Activated gamma-delta T cell treated with anti-CD3 and anti-CD28 coated beads, Interleukin-2, amount 50 U/mL, for 16 hours (primary cell): ENCODE results near the gene KLHL18.
"Not testable (repeated sequence)": the region's sequence is repeated elsewhere in the genome, so short reads cannot be mapped to it uniquely, and the experiment has no call there.

Source experiments
- DNase-seq: peaks from one replicate; pipeline ENCODE4 v3.0.0-alpha.2; 2020; ENCODE audit warnings: low read depth

KLHL18 gene

GRCh38 chr3:47274652-47275051, 8.1 kb upstream of the KLHL18 start:
- no peak for DNase-seq

GRCh38 chr3:47276558-47276957, 6.2 kb upstream of the KLHL18 start:
- DNase-seq = no peak

- DNase-seq = no peak
These were observed 2.2 kb upstream of the KLHL18 start for GRCh38 chr3:47280519-47280918.

GRCh38 chr3:47283193-47283537, 421 bp downstream of the KLHL18 start:
- no peak for DNase-seq

- no peak for DNase-seq
These were observed 1.0 kb downstream of the KLHL18 start for GRCh38 chr3:47283591-47284364.

GRCh38 chr3:47288966-47289910, 6.5 kb downstream of the KLHL18 start:
- no peak for DNase-seq

- no peak for DNase-seq
These were observed 8.5 kb downstream of the KLHL18 start for GRCh38 chr3:47291158-47291753.

GRCh38 chr3:47291754-47292420, 9.1 kb downstream of the KLHL18 start:
- DNase-seq = not testable (repeated sequence)

- no peak for DNase-seq
These were observed 11.1 kb downstream of the KLHL18 start for GRCh38 chr3:47293822-47294221.

- DNase-seq = no peak
These were observed 11.6 kb downstream of the KLHL18 start for GRCh38 chr3:47294392-47294791.

GRCh38 chr3:47295322-47295721, 12.6 kb downstream of the KLHL18 start:
- DNase-seq = no peak

GRCh38 chr3:47295976-47296375, 13.2 kb downstream of the KLHL18 start:
- DNase-seq = no peak

GRCh38 chr3:47296562-47297302, 14.0 kb downstream of the KLHL18 start:
- no peak for DNase-seq

GRCh38 chr3:47298439-47298838, 15.7 kb downstream of the KLHL18 start:
- DNase-seq = no peak

GRCh38 chr3:47299381-47300318, 16.9 kb downstream of the KLHL18 start:
- no peak for DNase-seq

GRCh38 chr3:47301456-47301855, 18.7 kb downstream of the KLHL18 start:
- no peak for DNase-seq

- DNase-seq = no peak
These were observed 23.3 kb downstream of the KLHL18 start for GRCh38 chr3:47306022-47306421.

GRCh38 chr3:47309231-47309630, 26.5 kb downstream of the KLHL18 start:
- DNase-seq = not testable (repeated sequence)

GRCh38 chr3:47310391-47310790, 27.6 kb downstream of the KLHL18 start:
- no peak for DNase-seq

GRCh38 chr3:47313341-47314055, 30.8 kb downstream of the KLHL18 start:
- no peak for DNase-seq
